Ovary (tissue), 9 donors: ENCODE data around the gene DOK1. TPM values are rescaled to one million over a fixed set of nuclear protein-coding genes. Genes with fewer than 3 reads are reported as not detected.

Experiments
- DNase-seq, 5 donors: peaks; one replicate each; pipeline ENCODE4 v3.0.0-alpha.2; 2019 to 2020
- H3K27ac ChIP-seq, 2 donors: fragments of 200-600 bp; one replicate each; pipeline versions ENCODE4 v1.5.1 to v1.8.0; 2019 to 2022
- H3K27me3 ChIP-seq: fragments of 200-600 bp; one replicate; pipeline ENCODE4 v1.8.0; 2022
- H3K36me3 ChIP-seq: fragments of 200-600 bp; sonication (generic); one replicate; pipeline ENCODE4 v1.5.1; 2019
- H3K4me1 ChIP-seq: one replicate; pipeline ENCODE4 v1.8.1; 2013; ENCODE audit warnings: mild to moderate bottlenecking, moderate library complexity; ENCODE audit not compliant: insufficient read depth
- H3K4me3 ChIP-seq: fragments of 200-600 bp; sonication (generic); one replicate; pipeline ENCODE4 v1.5.1; 2017
- H3K9me3 ChIP-seq, 2 donors: fragments of 200-600 bp in 1 of 2; sonication (generic) in 1 of 2; one replicate each; pipeline versions ENCODE4 v1.5.1 to v1.8.1; 2013 to 2019; ENCODE audit warnings: mild to moderate bottlenecking in 1 of 2, moderate library complexity in 1 of 2
- EP300 ChIP-seq: sonication (generic); formaldehyde crosslinking; IDR thresholded peaks from one replicate; pipeline ENCODE4 v1.6.1; 2017; ENCODE audit warnings: antibody characterized with exemption
- POLR2A ChIP-seq: fragments of 450-650 bp; IDR thresholded peaks from one replicate; pipeline ENCODE4 v1.6.1; 2017; ENCODE audit warnings: antibody characterized with exemption, mild to moderate bottlenecking, moderate library complexity
- WGBS, 3 donors: extraction: QIAGEN DNeasy Blood & Tissue Kit in 1 of 3; methylation state at CpG; one replicate each; pipeline versions ENCODE4 v1.1.5 to v1.1.7; 2013 to 2017; 5-methylcytosine and 5-hydroxymethylcytosine counted together
- intact Hi-C, 4 donors: fragments of 100-400 bp; cut with DNase I; formaldehyde crosslinking; loops; one replicate each; pipeline versions ENCODE4 v1.11.0 to v1.15.1; 2022 to 2023
- polyA plus RNA-seq, 2 donors: library from polyadenylated mRNA; stranded (reverse); fragments of 200-250 nt in 1 of 2; fragments of 350-450 nt in 1 of 2; fragmentation: Illumina TruSeq in 1 of 2; extraction: RNeasy Lipid Tissue Mini Kit (QIAGEN cat#74804) in 1 of 2; gene quantifications; one replicate each; pipeline ENCODE4 v1.2.3, GENCODE V29; 2013 to 2014
- total RNA-seq, 7 donors: library from RNA; depleted of rRNA in 2 of 7; stranded (reverse); fragments of >200 nt in 2 of 7; fragmentation: NEBNext Ultra II Directional in 3 of 7; extraction: Animal tissue kit (Norgen Biotek cat#: 25700) in 3 of 7; gene quantifications; one replicate each; pipeline versions ENCODE4 v1.1.0 to v1.2.4, GENCODE V29; 2016 to 2023
- TF ChIP-seq, protein P1 (sequence below), 3 donors: fragments of 450-650 bp in 2 of 3; fragments of 200-600 bp in 1 of 3; IDR thresholded peaks; one replicate each; pipeline versions ENCODE4 v1.5.1 to v1.8.0; 2016 to 2022; ENCODE audit warnings: antibody characterized with exemption in 3 of 3, mild to moderate bottlenecking in 1 of 3
- donor health status: DM: no; HTN: no; CAD: no; lungs with moderate emphysema.
- donor health status: DM: no; HTN: no; CAD: no.
- donor health status: Bipolar disorder and iron deficiency.
- donor health status: DM: yes; HTN: yes; CAD: no.
- donor health status: DM: no; HTN: no; CAD: no.
- donor health status: DM: yes; HTN: yes; CAD: no.

The DOK1 gene
- total and polyA plus RNA-seq, 9 donors = 6.5 to 16.0 (median 12.9) TPM

DNA sequence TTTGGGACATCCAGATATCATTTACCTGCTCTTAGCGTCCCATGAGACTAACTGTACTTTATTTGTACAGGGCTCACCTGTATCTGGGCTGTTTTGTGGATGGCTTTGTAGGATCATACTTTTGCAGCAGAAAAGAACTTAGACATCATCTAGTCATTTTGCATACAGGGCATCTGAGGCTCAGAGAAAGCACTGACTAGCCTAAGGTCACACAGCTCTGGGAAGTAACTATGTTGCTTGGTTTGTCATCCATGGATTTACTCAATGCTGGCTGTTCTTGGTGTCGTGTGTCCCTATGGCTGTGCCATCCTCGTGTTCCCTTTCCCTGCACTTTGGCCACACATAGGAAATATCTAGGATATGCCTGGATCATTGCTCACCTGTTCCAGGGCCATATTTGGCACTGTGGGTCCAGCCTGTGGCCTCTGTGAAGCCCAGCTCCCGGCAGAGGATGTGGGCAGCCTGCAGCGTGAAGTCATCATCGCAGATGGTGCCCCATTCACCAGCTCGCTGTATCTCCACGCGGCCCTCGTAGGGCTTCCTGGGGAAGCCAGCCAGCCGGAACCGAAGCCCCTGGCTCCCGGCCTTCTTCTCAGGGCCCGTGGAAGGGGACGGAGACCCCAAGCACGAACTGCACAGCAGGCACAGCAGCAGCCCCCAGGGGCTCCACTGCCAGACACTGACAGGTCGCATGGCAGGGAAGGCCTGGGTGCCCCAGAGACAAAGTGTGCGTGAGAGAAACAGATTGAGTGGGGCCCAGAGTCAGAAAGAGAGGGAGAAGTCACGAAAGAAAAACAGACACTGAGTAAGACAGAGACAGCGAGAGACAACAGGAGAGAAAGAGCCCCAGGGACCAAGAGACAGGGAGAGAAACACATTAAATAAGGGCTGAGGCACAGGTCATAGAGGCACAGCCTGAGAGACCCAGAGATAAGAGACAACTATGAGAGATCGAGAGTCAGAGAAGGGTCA, 2.3 kb upstream of the DOK1 start:
- Histone ChIP-seq H3K9me3 (no peaks in the 10 kb centered on the region), H3K4me1 (peaks cover 11% of the 10 kb centered on the region), H3K27ac (no peak overlapping the region), H3K36me3 (no peaks in the 10 kb centered on the region), H3K4me3 (no peak overlapping the region), H3K27me3 (no peaks in the 10 kb centered on the region)
- no peak for TF ChIP-seq POLR2A
- TF ChIP-seq, protein P1, sequence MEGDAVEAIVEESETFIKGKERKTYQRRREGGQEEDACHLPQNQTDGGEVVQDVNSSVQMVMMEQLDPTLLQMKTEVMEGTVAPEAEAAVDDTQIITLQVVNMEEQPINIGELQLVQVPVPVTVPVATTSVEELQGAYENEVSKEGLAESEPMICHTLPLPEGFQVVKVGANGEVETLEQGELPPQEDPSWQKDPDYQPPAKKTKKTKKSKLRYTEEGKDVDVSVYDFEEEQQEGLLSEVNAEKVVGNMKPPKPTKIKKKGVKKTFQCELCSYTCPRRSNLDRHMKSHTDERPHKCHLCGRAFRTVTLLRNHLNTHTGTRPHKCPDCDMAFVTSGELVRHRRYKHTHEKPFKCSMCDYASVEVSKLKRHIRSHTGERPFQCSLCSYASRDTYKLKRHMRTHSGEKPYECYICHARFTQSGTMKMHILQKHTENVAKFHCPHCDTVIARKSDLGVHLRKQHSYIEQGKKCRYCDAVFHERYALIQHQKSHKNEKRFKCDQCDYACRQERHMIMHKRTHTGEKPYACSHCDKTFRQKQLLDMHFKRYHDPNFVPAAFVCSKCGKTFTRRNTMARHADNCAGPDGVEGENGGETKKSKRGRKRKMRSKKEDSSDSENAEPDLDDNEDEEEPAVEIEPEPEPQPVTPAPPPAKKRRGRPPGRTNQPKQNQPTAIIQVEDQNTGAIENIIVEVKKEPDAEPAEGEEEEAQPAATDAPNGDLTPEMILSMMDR (IDR thresholded peaks at IDR 0.05) = no peak
- no peak for TF ChIP-seq EP300
- DNase-seq = no peak
- intact Hi-C loops = no loop called here
- 86 to 88% (median 86%) methylated on average over 21 of the region's 21 CpGs for WGBS, 3 donors

DNA sequence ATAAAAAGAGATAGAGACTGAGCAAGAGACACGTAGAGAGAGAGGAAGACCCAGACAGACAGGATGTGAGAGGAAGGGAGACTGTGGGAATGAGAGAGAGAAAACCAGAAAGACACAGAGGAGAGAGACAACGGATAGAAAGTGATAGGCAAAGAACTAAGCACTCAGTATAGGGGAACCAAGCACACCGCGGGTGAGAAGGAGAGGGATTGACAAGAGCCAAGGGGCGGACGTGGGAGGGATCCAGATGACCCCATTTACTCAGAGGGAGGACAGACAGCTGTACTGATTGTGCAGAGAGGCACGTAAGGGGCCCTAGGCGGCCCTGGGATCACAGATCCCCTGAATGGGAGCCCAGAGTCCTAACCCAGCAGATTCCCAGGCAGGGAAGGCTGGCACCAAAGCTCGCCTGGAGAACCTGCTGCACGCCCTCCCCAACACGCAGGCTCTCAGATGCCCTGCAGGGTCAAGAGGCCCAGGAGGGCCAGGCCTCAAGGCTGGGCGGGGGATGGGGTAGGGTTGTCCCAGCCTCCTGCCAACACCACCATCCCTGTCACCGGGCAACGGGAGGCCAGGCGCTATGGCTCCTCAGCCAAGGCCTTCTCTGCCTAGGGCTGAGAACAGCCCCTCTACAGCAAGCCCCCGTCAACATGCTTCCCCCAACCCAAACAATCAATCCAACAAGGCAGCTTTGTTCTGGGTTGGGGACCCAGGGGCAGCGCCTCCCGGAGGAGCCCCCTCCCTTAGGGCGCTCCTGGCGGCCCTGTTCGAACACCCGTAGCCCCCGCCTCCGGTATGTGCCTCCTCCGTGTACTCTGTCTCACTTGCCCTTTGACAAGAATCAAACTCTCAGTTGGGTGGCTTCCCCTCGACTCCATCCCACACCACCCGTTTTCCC, 1.4 kb upstream of the DOK1 start:
- 22 to 27% (median 26%) methylated on average over 27 of the region's 27 CpGs for WGBS, 3 donors
- intact Hi-C loops = no loop called here
- H3K27ac ChIP-seq = no peak overlapping the region
- no peaks in the 10 kb centered on the region for H3K36me3 ChIP-seq
- H3K4me3 ChIP-seq = peak overlapping the region; percentile 92
- peak; percentile 34 to 56 (median 50) for DNase-seq
- H3K9me3 ChIP-seq = no peaks in the 10 kb centered on the region
- H3K27me3 ChIP-seq = no peaks in the 10 kb centered on the region
- TF ChIP-seq, protein P1 (IDR thresholded peaks at IDR 0.05) = no peak
- TF ChIP-seq EP300 (no peak), POLR2A (no peak)
- peaks cover 11% of the 10 kb centered on the region for H3K4me1 ChIP-seq

DNA sequence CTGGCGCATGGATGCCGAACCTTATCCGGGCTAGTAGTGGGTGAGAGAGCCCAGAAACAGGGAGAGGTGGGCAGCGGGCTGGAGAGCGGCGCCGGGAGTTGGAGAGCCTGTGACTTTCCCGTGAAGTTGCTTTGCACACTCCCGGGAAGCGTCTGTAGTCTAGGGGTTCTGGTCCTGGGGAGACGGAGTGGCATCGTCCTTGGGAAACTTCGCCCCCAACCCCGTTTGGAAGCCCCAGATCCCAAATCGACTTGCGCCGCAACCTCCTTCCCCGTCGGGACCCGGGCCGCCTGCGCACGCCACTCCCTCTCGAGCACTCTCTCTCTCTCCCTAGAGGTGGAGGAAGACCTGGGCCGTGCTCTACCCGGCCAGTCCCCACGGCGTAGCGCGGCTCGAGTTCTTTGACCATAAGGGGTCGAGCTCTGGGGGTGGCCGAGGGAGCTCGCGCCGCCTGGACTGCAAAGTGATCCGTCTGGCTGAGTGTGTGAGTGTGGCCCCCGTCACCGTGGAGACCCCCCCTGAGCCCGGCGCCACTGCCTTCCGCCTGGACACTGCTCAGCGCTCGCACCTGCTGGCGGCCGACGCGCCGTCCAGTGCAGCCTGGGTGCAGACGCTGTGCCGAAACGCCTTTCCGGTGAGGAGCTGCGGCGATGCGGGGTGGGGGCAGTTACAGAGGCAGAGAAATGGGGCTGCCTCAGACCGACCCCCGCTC, 456 bp downstream of the DOK1 start:
- intact Hi-C loops = no loop called here
- 0 to 5% (median 3%) methylated on average over 26 to 58 of the region's 58 CpGs for WGBS, 3 donors
- DNase-seq = peak; percentile 46 to 71 (median 55)
- Histone ChIP-seq H3K27me3 (no peaks in the 10 kb centered on the region), H3K9me3 (no peaks in the 10 kb centered on the region), H3K36me3 (no peaks in the 10 kb centered on the region), H3K27ac (peak overlapping the region; percentile 73 to 88), H3K4me3 (peak overlapping the region; percentile 92), H3K4me1 (peaks cover 5% of the 10 kb centered on the region)
- TF ChIP-seq, protein P1 (IDR thresholded peaks at IDR 0.05) = no peak
- no peak for TF ChIP-seq EP300
- TF ChIP-seq POLR2A = no peak

DNA sequence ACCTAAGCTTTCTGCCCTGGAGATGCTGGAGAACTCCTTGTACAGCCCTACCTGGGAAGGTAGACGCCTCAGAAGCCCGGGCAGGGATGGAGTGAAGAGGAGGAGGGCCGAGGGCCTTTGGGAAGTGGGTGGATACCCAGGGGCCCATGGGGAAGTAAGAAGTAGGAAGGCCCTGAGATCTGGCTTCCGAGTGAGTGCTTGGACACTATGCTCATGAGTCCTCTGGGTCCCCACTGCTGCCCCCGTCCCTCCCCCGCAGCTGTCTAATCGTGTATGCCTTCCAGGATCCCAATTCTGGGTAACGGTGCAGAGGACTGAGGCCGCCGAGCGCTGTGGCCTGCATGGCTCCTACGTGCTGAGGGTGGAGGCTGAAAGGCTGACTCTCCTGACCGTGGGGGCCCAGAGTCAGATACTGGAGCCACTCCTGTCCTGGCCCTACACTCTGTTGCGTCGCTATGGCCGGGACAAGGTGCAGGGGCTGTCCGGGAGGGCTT, 1.1 kb downstream of the DOK1 start:
- Histone ChIP-seq H3K4me3 (no peak overlapping the region), H3K4me1 (peaks cover 5% of the 10 kb centered on the region), H3K9me3 (no peaks in the 10 kb centered on the region), H3K27ac (no peak overlapping the region), H3K36me3 (no peaks in the 10 kb centered on the region), H3K27me3 (no peaks in the 10 kb centered on the region)
- DNase-seq = peak in 1 of 5 donors; percentile 37
- 77 to 82% (median 80%) methylated on average over 17 of the region's 17 CpGs for WGBS, 3 donors
- intact Hi-C loops = no loop called here
- no peak for TF ChIP-seq POLR2A
- TF ChIP-seq EP300 = no peak
- TF ChIP-seq, protein P1 (IDR thresholded peaks at IDR 0.05) = no peak
